SK-N-SH (cell line): ENCODE measurements around the gene RAB3B. TPM values are rescaled to one million over a fixed set of nuclear protein-coding genes. Genes with fewer than 3 reads are reported as not detected.

ENCODE experiments used
- CTCF ChIA-PET: fragments of 300-600, 350-600 bp; formaldehyde crosslinking; extraction: SDS; loops from one replicate; lab custom pipeline; 2021; lab: Yijun Ruan, JAX
- POLR2A ChIA-PET: fragments of 350-600 bp; sonication (Branson Sonifier 250); formaldehyde crosslinking; extraction: SDS; loops from one replicate; lab custom pipeline; 2020; ENCODE audit warnings: antibody characterized with exemption, inconsistent platforms; lab: Yijun Ruan, JAX
- DNase-seq: peaks from one replicate; pipeline ENCODE4 v3.0.0; 2012
- H2AFZ ChIP-seq: fragments of 200-600 bp; sonication (generic); 2 replicates; pipeline ENCODE4 v1.8.1; 2016; ENCODE audit warnings: antibody characterized with exemption, mild to moderate bottlenecking, low read depth
- H3F3A ChIP-seq: fragments of 200-600 bp; sonication (generic); replicated peaks from 2 replicates; pipeline ENCODE3; 2016; ENCODE audit warnings: antibody characterized with exemption, mild to moderate bottlenecking; ENCODE audit not compliant: insufficient read depth
- H3K27ac ChIP-seq, 2 experiments: fragments of 200-500 bp in 1 of 2; fragments of 200-600 bp in 1 of 2; sonication (Bioruptor generic) in 1 of 2; sonication (generic), shearing (Covaris generic) in 1 of 2; 2 replicates each; pipeline versions ENCODE4 v1.5.1 to v1.6.1; 2014 to 2016; ENCODE audit warnings: low read depth in 2 of 2, inconsistent platforms in 1 of 2, low read length in 1 of 2, mild to moderate bottlenecking in 1 of 2, mixed read lengths in 1 of 2
- H3K27me3 ChIP-seq: fragments of 200-600 bp; sonication (generic), shearing (Covaris generic); 2 replicates; pipeline ENCODE4 v1.6.1; 2016; ENCODE audit warnings: mixed run types; ENCODE audit not compliant: insufficient read depth
- H3K36me3 ChIP-seq, 2 experiments: fragments of 200-500 bp in 1 of 2; fragments of 200-600 bp in 1 of 2; sonication (Bioruptor generic) in 1 of 2; sonication (generic) in 1 of 2; replicated peaks in 1 of 2; 2 replicates each; pipeline versions ENCODE3 to v1.5.1; 2014 to 2016; ENCODE audit warnings: low read length in 1 of 2, mild to moderate bottlenecking in 1 of 2; ENCODE audit not compliant: insufficient read depth in 2 of 2, control insufficient read depth in 1 of 2
- H3K4me1 ChIP-seq, 2 experiments: fragments of 200-500 bp in 1 of 2; fragments of 200-600 bp in 1 of 2; sonication (Bioruptor generic) in 1 of 2; sonication (generic), shearing (Covaris generic) in 1 of 2; 2 replicates each; pipeline versions ENCODE4 v1.5.1 to v1.6.1; 2014 to 2016; ENCODE audit warnings: low read depth in 1 of 2, low read length in 1 of 2, mixed run types in 1 of 2; ENCODE audit not compliant: insufficient read depth in 2 of 2, control insufficient read depth in 1 of 2
- H3K4me2 ChIP-seq: fragments of 200-600 bp; sonication (generic), shearing (Covaris generic); 2 replicates; pipeline ENCODE4 v1.6.1; 2017; ENCODE audit warnings: mixed run types
- H3K4me3 ChIP-seq, 2 experiments: fragments of 200-500 bp in 1 of 2; fragments of 200-600 bp in 1 of 2; sonication (Bioruptor generic) in 1 of 2; sonication (generic), shearing (Covaris generic) in 1 of 2; 2 replicates each; pipeline versions ENCODE4 v1.5.1 to v1.8.1; 2014 to 2016; ENCODE audit warnings: low read depth in 2 of 2, inconsistent platforms in 1 of 2, low read length in 1 of 2, mild to moderate bottlenecking in 1 of 2, mixed read lengths in 1 of 2, moderate library complexity in 1 of 2
- H3K79me2 ChIP-seq: fragments of 200-600 bp; sonication (generic); 2 replicates; pipeline ENCODE4 v1.8.1; 2017; ENCODE audit warnings: mild to moderate bottlenecking; ENCODE audit not compliant: insufficient read depth
- H3K9ac ChIP-seq: fragments of 200-600 bp; sonication (generic); 2 replicates; pipeline ENCODE4 v1.6.1; 2017; ENCODE audit warnings: mixed run types
- H3K9me2 ChIP-seq: fragments of 200-600 bp; sonication (generic); 2 replicates; pipeline ENCODE4 v1.6.1; 2017; ENCODE audit warnings: mixed run types
- H3K9me3 ChIP-seq: fragments of 200-600 bp; sonication (generic); 2 replicates; pipeline ENCODE4 v1.6.1; 2017; ENCODE audit warnings: mixed run types, mild to moderate bottlenecking, moderate library complexity
- H4K20me1 ChIP-seq: fragments of 200-600 bp; sonication (generic); 2 replicates; pipeline ENCODE4 v1.6.1; 2017; ENCODE audit warnings: mild to moderate bottlenecking, mixed run types; ENCODE audit not compliant: insufficient read depth
- CHD2 ChIP-seq: fragments of 150-350 bp; IDR thresholded peaks from 2 replicates; pipeline ENCODE4 v1.6.1; 2018; ENCODE audit warnings: low read length; ENCODE audit not compliant: partially characterized antibody
- ELF1 ChIP-seq: IDR thresholded peaks from 2 replicates; pipeline ENCODE4 v1.4.0; 2012
- EP300 ChIP-seq, 2 experiments: IDR thresholded peaks; 2 replicates each; pipeline versions ENCODE4 v1.4.0 to v1.6.1; 2012; ENCODE audit warnings: borderline replicate concordance in 1 of 2, low read depth in 1 of 2, low read length in 1 of 2
- FOSL2 ChIP-seq: IDR thresholded peaks from 2 replicates; pipeline ENCODE4 v1.4.0; 2012; ENCODE audit warnings: low read depth, mild to moderate bottlenecking, moderate library complexity, borderline replicate concordance
- FOXJ3 ChIP-seq: sonication (generic); formaldehyde crosslinking; IDR thresholded peaks from 2 replicates; pipeline ENCODE4 v1.5.1; 2020; ENCODE audit warnings: mild to moderate bottlenecking, missing genetic modification reagents
- GATA2 ChIP-seq: sonication (generic); formaldehyde crosslinking; IDR thresholded peaks from 2 replicates; pipeline ENCODE4 v1.5.0; 2020; ENCODE audit warnings: mild to moderate bottlenecking, missing genetic modification reagents
- NFIC ChIP-seq: IDR thresholded peaks from 2 replicates; pipeline ENCODE4 v1.4.0; 2012; ENCODE audit warnings: borderline replicate concordance
- RAD21 ChIP-seq: IDR thresholded peaks from 2 replicates; pipeline ENCODE4 v1.6.1; 2012; ENCODE audit warnings: mild to moderate bottlenecking, low read length
- RFX5 ChIP-seq: IDR thresholded peaks from 2 replicates; pipeline ENCODE4 v1.6.1; 2012; ENCODE audit warnings: mild to moderate bottlenecking, improper control_type of control experiment, low read length
- RXRA ChIP-seq: IDR thresholded peaks from 2 replicates; pipeline ENCODE4 v1.4.0; 2012; ENCODE audit warnings: low read depth, mild to moderate bottlenecking, borderline replicate concordance
- SIN3A ChIP-seq: IDR thresholded peaks from 2 replicates; pipeline ENCODE4 v1.6.1; 2012; ENCODE audit warnings: low read depth, mild to moderate bottlenecking, low read length, moderate library complexity, borderline replicate concordance
- SMC3 ChIP-seq: IDR thresholded peaks from 2 replicates; pipeline ENCODE4 v1.6.1; 2012; ENCODE audit warnings: low read depth, low read length, improper control_type of control experiment
- YY1 ChIP-seq: IDR thresholded peaks from 2 replicates; pipeline ENCODE4 v1.4.0; 2012; ENCODE audit warnings: low read depth, mild to moderate bottlenecking
- WGBS: methylation state at CpG from one replicate; pipeline ENCODE4 v1.1.6; 2017; ENCODE audit warnings: low lambda C conversion rate; 5-methylcytosine and 5-hydroxymethylcytosine counted together
- polyA plus RNA-seq, 3 experiments: library from polyadenylated mRNA; depleted of rRNA; stranded (reverse); fragments of >200 nt; gene quantifications; 2 replicates each; pipeline ENCODE4 v1.2.3, GENCODE V29; 2012
- TF ChIP-seq, protein P1 (sequence below): IDR thresholded peaks from 2 replicates; pipeline ENCODE4 v1.4.0; 2012; ENCODE audit warnings: low read depth, borderline replicate concordance
- TF ChIP-seq, protein P2 (sequence below): fragments of 200-600 bp; sonication (generic); IDR thresholded peaks from 2 replicates; pipeline ENCODE4 v1.6.1; 2017; ENCODE audit warnings: antibody characterized with exemption, mild to moderate bottlenecking, moderate library complexity
- TF ChIP-seq, protein P3 (sequence below): IDR thresholded peaks from 2 replicates; pipeline ENCODE4 v1.4.0; 2012; ENCODE audit warnings: low read depth
- TF ChIP-seq, protein P4 (sequence below): IDR thresholded peaks from 2 replicates; pipeline ENCODE4 v1.4.0; 2012; ENCODE audit warnings: low read depth, borderline replicate concordance
- TF ChIP-seq, protein P5 (sequence below): IDR thresholded peaks from 2 replicates; pipeline ENCODE4; 2012

RAB3B gene
- polyA plus RNA-seq, 1 of the 3 experiments (the other 2 are of a cell fraction), result 10.2 TPM

DNA sequence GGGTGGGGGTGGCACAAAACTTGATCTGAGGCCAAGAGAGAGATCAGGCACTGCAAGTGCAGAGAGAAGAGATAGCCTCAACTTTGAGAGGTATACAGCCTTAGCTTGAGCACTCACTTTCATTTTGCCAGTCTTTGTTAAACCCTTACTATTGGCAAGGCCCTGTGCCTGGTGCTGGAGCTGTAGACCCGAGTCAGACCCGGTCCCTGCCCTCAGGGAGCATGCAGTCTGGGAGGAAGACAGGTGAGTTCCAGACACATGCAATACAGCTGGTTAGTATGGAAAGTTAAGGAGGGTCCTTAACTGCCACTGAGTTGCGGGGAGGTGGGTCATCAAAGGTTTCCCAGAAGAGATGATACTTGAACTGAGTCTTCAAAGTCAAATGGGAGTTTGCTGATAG is 31.7 kb downstream of the RAB3B start:
- CTCF ChIA-PET, result no interaction called here
- Histone ChIP-seq H3F3A (peaks cover 9% of the 10 kb centered on the region), H3K4me2 (no peak overlapping the region), H4K20me1 (no peaks in the 10 kb centered on the region), H2AFZ (no peak overlapping the region), H3K9ac (no peak overlapping the region), H3K9me3 (no peaks in the 10 kb centered on the region), H3K27me3 (no peaks in the 10 kb centered on the region), H3K4me1 (peaks cover 7 to 51% of the 10 kb centered on the region in 2 experiments; a peak in 2 of 4 replicates), H3K79me2 (peaks cover 62% of the 10 kb centered on the region; the same call in 1 of the 2 replicates), H3K4me3 (no peak overlapping the region), H3K36me3 (peaks cover 0 to 10% of the 10 kb centered on the region in 2 experiments), H3K27ac (no peak overlapping the region), H3K9me2 (no peaks in the 10 kb centered on the region)
- no peak for DNase-seq
- TF ChIP-seq, protein P1, sequence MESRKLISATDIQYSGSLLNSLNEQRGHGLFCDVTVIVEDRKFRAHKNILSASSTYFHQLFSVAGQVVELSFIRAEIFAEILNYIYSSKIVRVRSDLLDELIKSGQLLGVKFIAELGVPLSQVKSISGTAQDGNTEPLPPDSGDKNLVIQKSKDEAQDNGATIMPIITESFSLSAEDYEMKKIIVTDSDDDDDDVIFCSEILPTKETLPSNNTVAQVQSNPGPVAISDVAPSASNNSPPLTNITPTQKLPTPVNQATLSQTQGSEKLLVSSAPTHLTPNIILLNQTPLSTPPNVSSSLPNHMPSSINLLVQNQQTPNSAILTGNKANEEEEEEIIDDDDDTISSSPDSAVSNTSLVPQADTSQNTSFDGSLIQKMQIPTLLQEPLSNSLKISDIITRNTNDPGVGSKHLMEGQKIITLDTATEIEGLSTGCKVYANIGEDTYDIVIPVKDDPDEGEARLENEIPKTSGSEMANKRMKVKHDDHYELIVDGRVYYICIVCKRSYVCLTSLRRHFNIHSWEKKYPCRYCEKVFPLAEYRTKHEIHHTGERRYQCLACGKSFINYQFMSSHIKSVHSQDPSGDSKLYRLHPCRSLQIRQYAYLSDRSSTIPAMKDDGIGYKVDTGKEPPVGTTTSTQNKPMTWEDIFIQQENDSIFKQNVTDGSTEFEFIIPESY, result no peak
- TF ChIP-seq RAD21 (no peak), CHD2 (no peak), FOSL2 (no peak), NFIC (no peak), SMC3 (no peak), EP300 (IDR thresholded peaks at IDR 0.05; ENCODE audit: borderline replicate concordance in 1 of 2, low read depth in 1 of 2, low read length in 1 of 2) (no peak), SIN3A (no peak), FOXJ3 (CRISPR knock-in tag) (no peak), RXRA (no peak), GATA2 (no peak), YY1 (no peak), ELF1 (no peak), RFX5 (no peak)
- TF ChIP-seq, protein P2, sequence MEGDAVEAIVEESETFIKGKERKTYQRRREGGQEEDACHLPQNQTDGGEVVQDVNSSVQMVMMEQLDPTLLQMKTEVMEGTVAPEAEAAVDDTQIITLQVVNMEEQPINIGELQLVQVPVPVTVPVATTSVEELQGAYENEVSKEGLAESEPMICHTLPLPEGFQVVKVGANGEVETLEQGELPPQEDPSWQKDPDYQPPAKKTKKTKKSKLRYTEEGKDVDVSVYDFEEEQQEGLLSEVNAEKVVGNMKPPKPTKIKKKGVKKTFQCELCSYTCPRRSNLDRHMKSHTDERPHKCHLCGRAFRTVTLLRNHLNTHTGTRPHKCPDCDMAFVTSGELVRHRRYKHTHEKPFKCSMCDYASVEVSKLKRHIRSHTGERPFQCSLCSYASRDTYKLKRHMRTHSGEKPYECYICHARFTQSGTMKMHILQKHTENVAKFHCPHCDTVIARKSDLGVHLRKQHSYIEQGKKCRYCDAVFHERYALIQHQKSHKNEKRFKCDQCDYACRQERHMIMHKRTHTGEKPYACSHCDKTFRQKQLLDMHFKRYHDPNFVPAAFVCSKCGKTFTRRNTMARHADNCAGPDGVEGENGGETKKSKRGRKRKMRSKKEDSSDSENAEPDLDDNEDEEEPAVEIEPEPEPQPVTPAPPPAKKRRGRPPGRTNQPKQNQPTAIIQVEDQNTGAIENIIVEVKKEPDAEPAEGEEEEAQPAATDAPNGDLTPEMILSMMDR, result no peak
- TF ChIP-seq, protein P3, sequence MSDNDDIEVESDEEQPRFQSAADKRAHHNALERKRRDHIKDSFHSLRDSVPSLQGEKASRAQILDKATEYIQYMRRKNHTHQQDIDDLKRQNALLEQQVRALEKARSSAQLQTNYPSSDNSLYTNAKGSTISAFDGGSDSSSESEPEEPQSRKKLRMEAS, result no peak
- TF ChIP-seq, protein P4, sequence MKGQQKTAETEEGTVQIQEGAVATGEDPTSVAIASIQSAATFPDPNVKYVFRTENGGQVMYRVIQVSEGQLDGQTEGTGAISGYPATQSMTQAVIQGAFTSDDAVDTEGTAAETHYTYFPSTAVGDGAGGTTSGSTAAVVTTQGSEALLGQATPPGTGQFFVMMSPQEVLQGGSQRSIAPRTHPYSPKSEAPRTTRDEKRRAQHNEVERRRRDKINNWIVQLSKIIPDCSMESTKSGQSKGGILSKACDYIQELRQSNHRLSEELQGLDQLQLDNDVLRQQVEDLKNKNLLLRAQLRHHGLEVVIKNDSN, result no peak
- TF ChIP-seq, protein P5, sequence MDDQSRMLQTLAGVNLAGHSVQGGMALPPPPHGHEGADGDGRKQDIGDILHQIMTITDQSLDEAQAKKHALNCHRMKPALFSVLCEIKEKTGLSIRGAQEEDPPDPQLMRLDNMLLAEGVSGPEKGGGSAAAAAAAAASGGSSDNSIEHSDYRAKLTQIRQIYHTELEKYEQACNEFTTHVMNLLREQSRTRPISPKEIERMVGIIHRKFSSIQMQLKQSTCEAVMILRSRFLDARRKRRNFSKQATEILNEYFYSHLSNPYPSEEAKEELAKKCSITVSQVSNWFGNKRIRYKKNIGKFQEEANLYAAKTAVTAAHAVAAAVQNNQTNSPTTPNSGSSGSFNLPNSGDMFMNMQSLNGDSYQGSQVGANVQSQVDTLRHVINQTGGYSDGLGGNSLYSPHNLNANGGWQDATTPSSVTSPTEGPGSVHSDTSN, result no peak
- WGBS, result 90% methylated on average over 2 of the region's 3 CpGs
- POLR2A ChIA-PET, result no interaction called here
